ENCODE measurements around the gene NAA16.
"Not testable (repeated sequence)": the region's sequence is repeated elsewhere in the genome, so short reads cannot be mapped to it uniquely, and the experiment has no call there.

NAA16 gene

DNA sequence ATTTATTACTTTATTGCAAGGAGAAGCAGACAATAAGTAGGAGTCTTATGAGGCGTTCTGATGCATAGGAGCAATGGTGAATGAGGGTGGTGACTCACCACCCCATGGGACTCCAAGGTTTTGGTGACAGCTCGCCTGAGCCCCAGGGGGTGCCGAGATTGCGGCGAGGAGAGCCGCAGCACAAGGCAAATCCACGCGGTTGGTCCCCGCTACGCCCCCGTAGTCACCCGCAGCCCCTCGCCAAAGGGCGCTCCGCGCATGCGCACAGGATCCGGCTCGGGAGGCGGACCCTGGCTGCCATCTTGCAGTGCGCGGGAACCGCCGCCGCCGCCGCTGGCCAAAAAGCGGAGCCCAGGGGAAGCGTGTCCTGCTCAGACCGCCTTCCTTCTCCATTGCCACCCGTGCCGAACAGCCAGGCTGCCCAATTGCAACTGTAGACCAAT is at the start of gene NAA16:
NAA16 (plus strand) TSS at position 305 of the 443 bp plus-strand sequence. CDS start 262 bp downstream, outside the sequence.
- DNase-seq, result peak; percentile 81

DNA sequence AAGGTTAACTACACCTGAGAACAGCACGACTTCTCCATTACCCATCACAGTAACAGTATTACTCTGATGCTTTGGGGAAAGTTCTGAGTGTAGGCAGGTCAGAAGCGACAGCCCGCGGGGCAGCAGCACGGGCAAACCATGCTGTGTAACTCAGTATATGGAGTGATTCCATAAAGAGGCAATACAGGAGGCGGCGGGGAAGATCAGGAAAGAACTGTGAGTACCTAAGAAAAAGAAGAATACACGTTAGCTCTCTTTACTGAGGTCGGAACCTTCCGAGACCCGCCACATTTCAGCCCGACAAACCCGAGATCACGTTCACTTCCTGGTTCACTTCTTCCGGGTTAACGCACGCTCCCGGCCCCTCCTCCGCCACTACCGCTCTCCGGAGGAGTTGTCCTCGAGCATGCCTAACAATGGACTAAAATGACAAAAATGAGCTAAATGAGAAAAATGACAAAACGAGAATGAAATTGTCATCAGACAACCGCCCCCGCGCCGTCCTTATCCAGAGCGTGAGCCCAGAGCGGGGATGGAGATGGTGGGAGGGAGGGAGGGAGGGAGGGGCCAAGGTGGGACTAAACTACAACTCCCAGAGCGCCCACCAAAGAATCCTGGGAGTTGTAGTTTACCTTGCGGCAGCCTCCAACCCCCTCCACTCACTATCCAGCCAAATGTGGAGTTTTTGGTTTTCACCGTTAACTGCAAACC is 47.7 kb upstream of the NAA16 start, which contains the start of gene MTRF1:
MTRF1 (minus strand) TSS at position 316 of the 711 bp plus-strand sequence. CDS start 2,669 bp downstream, outside the sequence.
- DNase-seq, result peak; percentile 72

DNA sequence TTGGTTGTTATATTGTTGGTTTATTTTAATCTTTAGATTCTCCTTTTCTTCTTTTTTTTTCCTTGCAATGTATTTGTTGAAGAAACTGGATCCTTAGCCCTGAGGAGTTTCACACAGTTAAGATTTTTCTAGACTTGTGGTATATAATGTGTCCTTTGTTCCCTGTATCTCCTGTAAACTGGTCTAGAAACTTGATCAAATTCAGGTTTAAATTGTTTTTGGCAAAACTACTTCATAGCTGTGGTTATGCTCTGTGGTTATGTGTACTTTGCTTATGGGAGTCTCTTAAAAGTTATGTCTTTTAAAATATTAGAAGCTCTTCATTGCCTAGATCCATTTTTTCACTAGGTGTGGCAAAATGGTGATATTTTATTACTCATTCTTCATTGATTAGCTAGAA is 44.0 kb upstream of the NAA16 start:
- no peak for DNase-seq

GRCh38 chr13:41268764-41269163 is 42.3 kb upstream of the NAA16 start:
- no peak for DNase-seq

GRCh38 chr13:41271456-41272285 is 39.4 kb upstream of the NAA16 start:
- DNase-seq, result no peak

GRCh38 chr13:41273831-41274441 is 37.1 kb upstream of the NAA16 start:
- DNase-seq, result no peak

DNA sequence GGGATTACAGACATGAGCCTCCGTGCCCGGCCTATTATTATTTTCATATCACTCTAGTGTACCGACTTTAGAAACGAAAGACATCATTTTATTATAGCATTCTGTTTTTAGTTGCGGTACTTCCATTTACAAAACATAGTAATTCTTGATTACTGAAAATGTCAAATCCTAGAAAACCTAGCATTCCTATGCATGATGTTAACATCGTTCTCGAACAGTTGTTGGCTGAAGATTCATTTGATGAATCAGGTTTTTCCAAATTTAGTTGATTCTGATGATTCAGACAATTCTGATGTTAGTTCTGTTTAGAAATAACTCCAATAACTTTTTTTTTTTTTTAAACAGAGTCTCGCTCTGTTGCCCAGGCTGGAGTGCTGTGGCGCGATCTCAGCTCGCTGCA is 36.2 kb upstream of the NAA16 start:
- no peak for DNase-seq

GRCh38 chr13:41276824-41277223 is 34.2 kb upstream of the NAA16 start:
- no peak for DNase-seq

DNA sequence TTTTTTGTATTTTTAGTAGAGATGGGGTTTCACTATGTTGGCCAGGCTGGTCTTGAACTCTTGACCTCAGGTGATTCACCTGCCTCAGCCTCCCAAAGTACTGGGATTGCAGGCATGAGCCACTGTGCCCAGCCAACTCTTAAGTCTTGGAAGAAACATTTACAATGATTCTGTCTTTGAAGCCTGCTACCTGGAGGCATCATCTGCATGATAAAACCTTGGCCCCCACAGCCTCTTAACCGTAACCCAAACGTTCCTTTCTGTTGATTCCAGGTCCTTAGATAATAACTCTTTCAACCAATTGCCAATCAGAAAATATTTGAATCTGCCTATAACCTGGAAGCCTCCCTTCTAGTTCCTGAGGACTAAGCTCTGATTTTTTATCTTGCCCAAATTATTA is 31.9 kb upstream of the NAA16 start:
- not testable (repeated sequence) for DNase-seq

DNA sequence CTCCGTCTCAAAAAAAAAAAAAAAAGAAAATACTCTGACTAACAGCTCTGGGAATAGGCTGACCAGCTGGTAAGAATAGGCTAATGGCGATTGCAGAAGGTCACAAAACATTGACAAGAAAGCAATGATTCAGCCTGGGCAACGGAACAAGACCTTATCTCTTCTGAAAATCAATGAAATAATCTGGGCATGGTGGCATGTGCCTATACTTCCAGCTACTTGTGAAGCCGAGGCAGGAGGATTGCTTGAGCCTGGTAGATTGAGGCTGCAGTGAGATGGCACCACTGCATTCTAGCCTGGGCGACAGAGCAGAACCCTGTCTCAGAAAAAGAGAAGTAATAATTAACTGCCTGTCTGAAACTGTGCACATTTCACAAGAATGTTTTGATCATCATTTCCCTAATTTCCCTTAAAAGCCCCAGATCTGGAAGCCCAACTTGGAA is 28.9 kb upstream of the NAA16 start:
- DNase-seq, result peak; percentile 26

DNA sequence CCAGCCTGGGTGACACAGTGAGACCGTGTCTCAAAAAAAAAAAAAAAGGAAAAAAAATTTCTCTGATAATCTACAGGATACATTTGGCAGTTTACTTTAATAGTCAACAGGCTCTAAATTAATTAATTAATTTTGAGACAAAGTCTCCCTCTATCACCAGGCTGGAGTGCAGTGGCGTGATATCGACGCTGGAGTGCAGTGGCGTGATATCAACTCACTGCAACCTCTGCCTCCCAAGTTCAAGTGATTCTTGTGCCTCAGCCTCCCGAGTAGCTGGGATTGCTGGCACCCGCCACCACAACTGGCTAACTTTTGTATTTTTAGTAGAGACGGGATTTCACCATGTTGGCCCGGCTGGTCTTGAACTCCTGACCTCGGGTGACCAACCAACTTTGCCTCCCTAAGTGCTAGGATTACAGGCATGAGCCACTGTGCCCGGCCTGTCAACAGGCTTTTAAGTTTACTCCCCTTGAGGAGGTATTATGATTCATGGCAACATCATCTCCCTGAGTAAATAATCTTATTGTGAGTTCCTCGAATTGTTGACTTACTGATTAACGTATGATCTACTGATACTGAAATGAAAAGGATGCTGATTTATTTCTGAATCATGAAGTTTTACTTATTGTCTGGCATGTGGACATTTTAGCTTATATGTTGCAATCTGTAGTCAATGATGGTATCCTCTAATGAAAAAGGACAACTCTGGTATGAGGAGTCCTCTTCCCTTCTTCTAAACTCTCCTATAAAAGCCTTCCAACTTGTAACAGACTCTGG is 26.4 kb upstream of the NAA16 start:
- DNase-seq, result no peak

GRCh38 chr13:41286370-41286769 is 24.7 kb upstream of the NAA16 start:
- DNase-seq, result no peak

GRCh38 chr13:41289463-41289881 is 21.6 kb upstream of the NAA16 start:
- DNase-seq, result peak; percentile 33

GRCh38 chr13:41291246-41291645 is 19.8 kb upstream of the NAA16 start:
- no peak for DNase-seq

DNA sequence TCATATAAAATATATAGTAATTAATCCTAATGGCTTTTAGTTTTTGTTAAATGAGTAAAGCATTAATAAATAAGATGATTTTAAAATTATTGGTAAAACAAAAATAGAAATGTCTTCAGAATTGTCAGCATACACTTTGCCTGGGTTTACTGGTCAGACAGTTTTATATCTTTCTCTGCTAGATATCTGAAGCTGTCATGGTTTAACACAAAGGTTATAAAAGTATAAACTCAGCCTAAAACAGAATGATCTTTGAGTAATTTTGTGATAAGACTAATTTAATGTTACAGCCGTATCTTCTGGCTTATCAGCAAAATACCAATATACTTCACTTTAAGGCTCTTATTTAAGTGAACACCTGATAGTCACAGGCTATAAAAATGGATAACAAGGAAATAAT is 17.8 kb upstream of the NAA16 start:
- no peak for DNase-seq

- DNase-seq, result no peak
Measured at GRCh38 chr13:41294914-41295313, 16.2 kb upstream of the NAA16 start.

GRCh38 chr13:41295973-41296372 is 15.1 kb upstream of the NAA16 start:
- no peak for DNase-seq

DNA sequence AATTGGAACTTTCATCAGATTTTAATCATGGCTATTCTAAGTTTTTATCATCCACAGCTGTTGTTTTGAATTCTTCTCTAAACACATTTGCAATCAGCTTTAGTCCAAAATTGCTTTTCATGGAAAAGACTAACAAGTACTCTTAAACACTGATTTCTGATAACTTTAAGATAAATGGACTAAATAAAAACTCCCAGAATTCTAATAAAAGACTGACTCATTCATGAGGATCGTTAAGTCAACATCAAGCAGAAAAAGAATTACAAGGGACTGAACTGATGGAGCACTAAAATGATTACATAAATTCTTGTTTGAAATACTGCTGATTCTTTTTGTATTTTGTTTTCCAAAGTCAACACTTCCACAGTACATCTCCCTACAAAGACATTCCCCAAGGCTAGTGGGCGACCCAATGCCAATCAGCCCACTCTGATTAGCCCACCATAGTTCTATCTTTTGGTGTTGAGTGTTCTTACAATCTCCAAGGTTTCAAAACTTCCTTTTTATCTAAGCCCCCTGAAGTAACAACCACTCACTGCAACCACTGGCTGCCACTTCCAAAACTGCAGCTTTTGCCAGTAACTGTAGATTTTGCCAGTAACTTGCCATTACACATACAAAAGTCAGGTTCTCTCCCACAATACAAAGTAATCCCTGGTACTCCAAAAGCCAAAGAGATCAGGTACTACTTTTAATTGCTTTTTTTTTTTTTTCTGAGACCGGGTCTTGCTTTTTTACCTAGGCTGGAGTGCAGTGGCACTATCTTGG is 14.0 kb upstream of the NAA16 start:
- no peak for DNase-seq

DNA sequence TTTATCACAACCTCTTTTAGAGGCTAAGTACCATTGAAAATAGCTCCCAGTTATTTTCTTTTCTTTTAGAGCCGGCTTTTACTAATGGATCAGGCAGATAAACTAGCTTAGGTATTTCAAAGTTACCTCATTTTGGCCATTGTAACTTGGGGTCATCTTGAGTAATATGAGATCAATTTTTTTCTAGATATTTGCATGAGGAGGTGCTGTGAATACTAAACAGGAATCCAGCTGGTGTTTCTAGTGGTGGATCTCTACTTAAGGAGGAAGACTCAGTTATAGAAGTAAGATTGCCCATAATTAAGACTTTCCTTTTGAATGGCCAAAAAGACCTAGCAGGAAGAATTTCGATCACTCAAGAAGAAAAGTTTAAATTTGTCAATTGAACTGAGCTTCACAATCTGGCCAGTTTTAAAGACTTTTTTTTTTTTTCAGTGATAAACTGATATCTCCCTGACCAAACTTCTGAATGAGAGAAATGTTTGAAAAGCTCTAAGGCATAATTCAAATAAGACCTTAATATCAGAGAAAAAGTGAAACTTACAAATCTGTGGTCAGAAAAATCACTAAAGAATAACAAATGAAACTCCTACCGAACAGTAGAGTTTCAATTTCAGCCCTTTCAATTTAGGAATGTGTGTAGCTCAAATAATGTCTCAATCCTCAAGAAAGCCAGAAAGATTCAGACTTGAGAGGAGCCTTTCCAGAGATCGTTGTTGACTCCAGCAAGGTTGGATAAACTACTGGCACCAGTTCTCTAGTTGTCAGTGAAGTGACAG is 11.6 kb upstream of the NAA16 start:
- no peak for DNase-seq

DNA sequence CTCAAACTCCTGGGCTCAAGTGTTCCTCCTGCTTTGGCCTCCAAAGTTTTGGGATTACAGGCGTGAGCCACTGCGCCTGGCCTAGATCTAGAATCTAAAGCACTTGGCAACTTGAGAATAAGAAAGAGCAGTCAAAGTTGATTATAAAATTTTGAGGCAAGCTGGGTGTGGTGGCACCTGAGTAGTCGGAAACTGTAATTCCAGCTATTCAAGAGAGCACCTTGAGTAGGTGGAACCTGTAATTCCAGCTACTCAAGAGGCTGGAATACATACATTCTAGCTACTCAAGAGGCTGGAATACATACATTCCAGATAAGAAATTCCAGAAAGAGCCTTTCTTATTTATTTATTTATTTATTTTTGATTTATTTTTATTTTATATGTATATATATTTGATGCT is 8.3 kb upstream of the NAA16 start:
- DNase-seq, result no peak

- DNase-seq, result no peak
Measured at GRCh38 chr13:41304551-41304950, 6.5 kb upstream of the NAA16 start.

Measured in GF-D8 (cell line).